Neural crest cell (in vitro differentiated cells): ENCODE data around the gene MLF1. TPM values are rescaled to one million over a fixed set of nuclear protein-coding genes. Genes with fewer than 3 reads are reported as not detected.

Experiments used
- DNase-seq: peaks from one replicate; pipeline ENCODE4 v3.0.0; 2021; ENCODE audit warnings: low read depth, mixed read lengths, low spot score
- H3K27ac Mint-ChIP-seq: one replicate; pipeline ENCODE4 v1.8.0; 2021; ENCODE audit warnings: mild to moderate bottlenecking, mixed read lengths; ENCODE audit not compliant: unreplicated experiment
- H3K27me3 Mint-ChIP-seq: 2 replicates; pipeline ENCODE4 v1.8.0; 2021; ENCODE audit warnings: low read depth, mild to moderate bottlenecking, mixed read lengths
- H3K36me3 Mint-ChIP-seq: 2 replicates; pipeline ENCODE4 v1.8.0; 2021; ENCODE audit warnings: low read depth, mild to moderate bottlenecking, mixed read lengths
- H3K4me1 Mint-ChIP-seq: 2 replicates; pipeline ENCODE4 v1.8.0; 2021; ENCODE audit warnings: mixed read lengths
- H3K4me3 Mint-ChIP-seq: one replicate; pipeline ENCODE4 v1.8.0; 2021; ENCODE audit warnings: mild to moderate bottlenecking, mixed read lengths
- H3K9me3 Mint-ChIP-seq: 2 replicates; pipeline ENCODE4 v1.8.0; 2021; ENCODE audit warnings: mixed read lengths
- total RNA-seq: library from RNA; stranded (reverse); gene quantifications from 2 replicates; pipeline ENCODE4 v1.2.1, GENCODE V29; 2021
- TF ChIP-seq, protein P1 (sequence below): fragments of 200-600 bp; sonication (generic); conservative IDR thresholded peaks from 2 replicates; pipeline ENCODE4 v1.5.0; 2021; ENCODE audit warnings: antibody characterized with exemption, mild to moderate bottlenecking

MLF1 gene
- total RNA-seq, 1 donor from 2014 or later, result 19.8 TPM

GRCh38 chr3:158631981-158632380 lies 61.0 kb downstream of the MLF1 start:
- Mint-ChIP-seq H3K36me3 (peaks cover 5% of the 10 kb centered on the region), H3K4me3 (peak overlapping the region; percentile 13)
- DNase-seq, result no peak

DNA sequence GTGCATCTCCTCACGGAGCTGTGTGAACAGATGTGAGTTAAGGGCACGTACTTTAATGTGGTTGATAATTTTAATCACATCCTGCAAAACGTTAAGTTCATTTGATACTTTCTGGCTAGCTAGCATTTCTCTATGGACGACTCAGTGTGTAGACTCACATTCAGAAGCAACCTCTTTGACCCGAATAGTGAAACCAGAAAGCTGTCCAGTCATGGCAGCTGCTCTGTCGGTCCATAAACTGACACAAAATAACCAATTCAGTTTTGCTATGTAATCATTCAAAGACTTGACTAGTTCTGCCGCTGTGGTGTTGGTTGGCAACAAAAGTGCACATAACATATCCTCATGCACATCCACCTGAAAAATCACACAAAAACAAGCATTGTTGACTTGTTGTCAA lies 69.7 kb downstream of the MLF1 start:
- Mint-ChIP-seq H3K27ac (no peak overlapping the region), H3K36me3 (no peaks in the 10 kb centered on the region), H3K4me3 (no peak overlapping the region), H3K4me1 (peaks cover 13% of the 10 kb centered on the region), H3K9me3 (no peaks in the 10 kb centered on the region), H3K27me3 (peaks cover 3% of the 10 kb centered on the region)
- no peak for DNase-seq
- TF ChIP-seq, protein P1, sequence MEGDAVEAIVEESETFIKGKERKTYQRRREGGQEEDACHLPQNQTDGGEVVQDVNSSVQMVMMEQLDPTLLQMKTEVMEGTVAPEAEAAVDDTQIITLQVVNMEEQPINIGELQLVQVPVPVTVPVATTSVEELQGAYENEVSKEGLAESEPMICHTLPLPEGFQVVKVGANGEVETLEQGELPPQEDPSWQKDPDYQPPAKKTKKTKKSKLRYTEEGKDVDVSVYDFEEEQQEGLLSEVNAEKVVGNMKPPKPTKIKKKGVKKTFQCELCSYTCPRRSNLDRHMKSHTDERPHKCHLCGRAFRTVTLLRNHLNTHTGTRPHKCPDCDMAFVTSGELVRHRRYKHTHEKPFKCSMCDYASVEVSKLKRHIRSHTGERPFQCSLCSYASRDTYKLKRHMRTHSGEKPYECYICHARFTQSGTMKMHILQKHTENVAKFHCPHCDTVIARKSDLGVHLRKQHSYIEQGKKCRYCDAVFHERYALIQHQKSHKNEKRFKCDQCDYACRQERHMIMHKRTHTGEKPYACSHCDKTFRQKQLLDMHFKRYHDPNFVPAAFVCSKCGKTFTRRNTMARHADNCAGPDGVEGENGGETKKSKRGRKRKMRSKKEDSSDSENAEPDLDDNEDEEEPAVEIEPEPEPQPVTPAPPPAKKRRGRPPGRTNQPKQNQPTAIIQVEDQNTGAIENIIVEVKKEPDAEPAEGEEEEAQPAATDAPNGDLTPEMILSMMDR, result no peak

More at GRCh38 chr3:158631981-158632380, 61.0 kb downstream of the MLF1 start:
- Mint-ChIP-seq H3K27me3 (peaks cover 30% of the 10 kb centered on the region), H3K4me1 (peaks cover 25% of the 10 kb centered on the region), H3K9me3 (peaks cover 11% of the 10 kb centered on the region), H3K27ac (no peak overlapping the region)
- TF ChIP-seq, protein P1, result no peak

DNA sequence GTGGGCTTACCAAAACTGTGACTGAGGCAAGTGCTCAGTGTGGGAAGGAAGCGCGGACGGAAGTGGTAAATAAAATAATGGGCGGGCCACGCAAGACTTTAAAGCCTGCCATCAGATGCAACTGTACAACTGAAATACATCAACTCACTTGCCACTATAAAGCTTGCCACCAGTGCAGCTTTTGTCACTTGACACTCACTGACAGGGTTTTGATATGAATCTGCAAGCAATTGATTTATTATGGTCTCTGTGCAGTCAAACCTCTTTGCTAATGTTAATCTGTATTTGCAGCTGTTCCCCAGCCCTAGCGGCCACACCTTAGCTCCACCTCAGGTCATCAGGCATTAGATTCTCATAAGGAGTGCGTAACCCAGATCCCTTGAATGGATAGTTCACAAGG lies 71.0 kb downstream of the MLF1 start:
- TF ChIP-seq, protein P1, result no peak
- Mint-ChIP-seq H3K27me3 (peaks cover 3% of the 10 kb centered on the region), H3K9me3 (no peaks in the 10 kb centered on the region), H3K27ac (no peak overlapping the region), H3K4me3 (no peak overlapping the region), H3K4me1 (peaks cover 20% of the 10 kb centered on the region), H3K36me3 (no peaks in the 10 kb centered on the region)
- no peak for DNase-seq

GRCh38 chr3:158642474-158643210 lies 71.6 kb downstream of the MLF1 start:
- TF ChIP-seq, protein P1, result no peak
- peak overlapping the region; percentile 8 for H3K4me3 Mint-ChIP-seq
- peaks cover 3% of the 10 kb centered on the region for H3K27me3 Mint-ChIP-seq
- H3K4me1 Mint-ChIP-seq, result peaks cover 20% of the 10 kb centered on the region
- DNase-seq, result no peak
- H3K36me3 Mint-ChIP-seq, result no peaks in the 10 kb centered on the region
- H3K27ac Mint-ChIP-seq, result no peak overlapping the region
- no peaks in the 10 kb centered on the region for H3K9me3 Mint-ChIP-seq

GRCh38 chr3:158644345-158644908 lies 73.4 kb downstream of the MLF1 start, which contains the start of gene GFM1:
Gene GFM1, plus strand, starts transcription at chr3:158644527. Its CDS starts 108 bp downstream, at chr3:158644635.
- Mint-ChIP-seq H3K9me3 (no peaks in the 10 kb centered on the region), H3K27ac (peak within 1 kb of the TSS; percentile 79), H3K27me3 (peaks cover 3% of the 10 kb centered on the region), H3K4me3 (peak within 1 kb of the TSS; percentile 97), H3K36me3 (peaks cover 2% of the 10 kb centered on the region), H3K4me1 (peaks cover 23% of the 10 kb centered on the region)
- TF ChIP-seq, protein P1, result peak; percentile 81
- DNase-seq, result peak; percentile 81
